CMK (cell line): ENCODE results near the gene TADA1.
A peak's percentile ranks its signal among the peaks of the same experiment; 100 is the strongest.

Experiments used
- DNase-seq: peaks from one replicate; pipeline ENCODE4 v3.0.0-alpha.2; 2010; ENCODE audit warnings: low read depth

The TADA1 gene, protein sequence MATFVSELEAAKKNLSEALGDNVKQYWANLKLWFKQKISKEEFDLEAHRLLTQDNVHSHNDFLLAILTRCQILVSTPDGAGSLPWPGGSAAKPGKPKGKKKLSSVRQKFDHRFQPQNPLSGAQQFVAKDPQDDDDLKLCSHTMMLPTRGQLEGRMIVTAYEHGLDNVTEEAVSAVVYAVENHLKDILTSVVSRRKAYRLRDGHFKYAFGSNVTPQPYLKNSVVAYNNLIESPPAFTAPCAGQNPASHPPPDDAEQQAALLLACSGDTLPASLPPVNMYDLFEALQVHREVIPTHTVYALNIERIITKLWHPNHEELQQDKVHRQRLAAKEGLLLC

DNA sequence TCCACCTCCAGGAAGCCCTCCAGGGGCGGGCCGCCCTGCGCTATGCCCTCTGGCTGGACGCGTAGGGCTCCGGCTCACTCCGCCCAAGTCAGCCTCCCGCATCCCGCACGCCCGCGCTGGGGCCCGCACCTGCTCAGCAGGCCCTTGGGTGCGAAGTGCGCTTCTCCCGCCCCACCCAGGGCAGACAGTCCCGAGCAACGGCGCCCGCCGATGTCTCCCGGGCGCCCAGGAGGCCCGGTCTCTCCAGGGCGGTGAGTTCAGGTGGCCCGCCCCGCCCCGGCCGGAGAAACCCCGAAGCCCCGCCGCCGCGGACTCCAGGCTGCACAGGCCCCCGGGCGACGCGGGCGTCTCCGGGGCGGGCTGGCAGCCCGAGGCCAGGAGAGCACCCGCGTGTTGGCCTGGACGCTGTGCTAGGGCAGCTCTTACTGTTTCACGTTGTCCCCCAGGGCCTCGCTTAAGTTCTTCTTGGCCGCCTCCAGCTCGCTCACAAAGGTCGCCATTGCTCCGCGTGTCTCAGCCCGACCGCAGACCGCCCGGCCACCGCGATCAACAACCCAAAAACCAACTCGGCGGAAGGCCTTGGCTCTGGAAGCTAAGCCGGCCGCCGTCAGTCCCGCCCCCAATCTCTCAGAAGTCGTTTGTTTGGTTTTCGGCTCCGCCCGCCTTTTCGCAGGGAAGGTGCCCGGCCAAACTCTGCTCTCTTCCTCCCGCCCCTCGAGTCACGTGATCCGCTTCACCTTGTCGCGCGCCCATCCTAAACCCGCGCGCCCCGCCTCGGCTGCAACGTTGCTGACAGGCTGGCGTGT, at the start of gene TADA1:
Gene TADA1, minus strand, starts transcription at position 531 of the 806 bp plus-strand sequence. Its CDS starts 31 bp downstream, at position 500.
- peak; percentile 99 for DNase-seq

DNA sequence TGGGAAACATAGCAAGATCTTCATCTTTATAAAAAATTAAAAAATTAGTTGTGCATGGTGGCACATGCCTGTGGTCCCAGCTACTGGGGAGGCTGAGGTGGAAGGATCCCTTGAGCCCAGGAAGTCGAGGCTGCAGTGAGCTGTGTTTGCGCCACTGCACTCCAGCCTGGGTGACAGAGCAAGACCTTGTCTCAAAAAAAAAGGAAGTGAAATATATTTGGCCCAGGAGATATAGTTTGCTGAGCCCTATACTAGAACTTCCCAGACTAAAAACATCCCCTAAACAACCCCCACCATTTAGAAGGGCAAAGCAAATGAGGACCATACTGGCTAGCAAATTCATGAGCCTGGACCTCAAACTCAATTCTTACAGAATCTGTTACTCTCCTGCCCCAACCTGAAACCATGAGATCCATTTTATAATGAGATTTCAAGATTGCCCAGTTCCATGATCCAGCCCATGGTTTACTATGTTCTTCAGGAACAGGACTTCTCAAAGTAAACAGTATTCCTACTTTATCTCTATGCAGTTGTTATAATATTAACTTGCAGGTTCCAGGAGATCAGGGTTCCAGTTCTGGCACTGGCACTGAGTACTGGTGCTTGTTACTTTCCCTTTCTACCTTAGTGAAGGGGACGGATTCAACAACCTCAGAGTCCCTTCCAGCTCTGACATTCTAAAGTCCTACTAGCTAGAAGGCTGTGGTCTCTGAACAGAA, 48.9 kb upstream of the TADA1 start:
- no peak for DNase-seq

DNA sequence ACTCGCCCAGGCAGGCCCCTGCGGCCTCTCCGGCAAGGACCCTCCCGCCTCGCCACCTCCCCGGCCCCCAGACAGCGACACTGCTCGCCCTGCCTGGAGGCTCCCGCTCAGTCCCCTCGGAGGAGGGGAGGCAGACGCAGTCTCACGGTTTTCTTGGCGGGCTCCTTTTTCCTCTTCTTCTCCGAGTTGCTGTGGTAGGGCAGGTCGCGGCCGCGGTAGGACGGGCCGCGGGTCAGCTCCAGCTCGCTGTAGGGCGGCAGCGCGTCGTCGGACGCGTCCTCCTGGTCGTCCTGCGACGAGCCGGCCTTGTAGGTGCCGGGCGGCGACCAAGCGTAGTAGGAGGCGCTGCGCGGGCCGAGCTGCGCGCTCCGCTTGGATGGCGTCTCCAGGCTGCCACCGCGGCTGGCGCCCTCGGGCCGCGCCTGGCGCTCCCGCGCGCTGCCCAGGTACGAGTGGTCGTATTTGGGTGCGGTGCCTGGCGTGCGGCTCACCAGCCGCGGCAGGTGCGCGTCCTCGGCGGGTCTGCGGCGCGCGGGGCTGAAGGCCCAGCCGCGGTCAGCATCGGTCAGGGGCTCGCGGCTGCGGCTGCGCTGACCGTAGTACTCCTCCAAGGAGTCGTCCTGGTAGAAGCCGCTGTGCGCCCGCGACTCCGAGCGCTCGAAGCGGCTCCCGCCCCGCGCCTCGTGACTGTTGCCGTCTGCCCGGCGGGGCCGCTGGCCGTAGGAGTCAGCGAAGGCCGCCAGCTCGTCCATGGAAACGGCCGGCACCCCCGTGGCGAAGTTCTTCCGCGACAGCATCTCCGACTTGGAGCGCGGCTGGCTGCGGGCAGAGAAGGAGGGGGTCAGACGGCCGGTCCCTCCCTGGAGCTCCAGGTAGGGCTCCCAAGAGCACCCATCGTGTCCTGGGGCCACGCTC, 44.8 kb upstream of the TADA1 start:
- DNase-seq: no peak

DNA sequence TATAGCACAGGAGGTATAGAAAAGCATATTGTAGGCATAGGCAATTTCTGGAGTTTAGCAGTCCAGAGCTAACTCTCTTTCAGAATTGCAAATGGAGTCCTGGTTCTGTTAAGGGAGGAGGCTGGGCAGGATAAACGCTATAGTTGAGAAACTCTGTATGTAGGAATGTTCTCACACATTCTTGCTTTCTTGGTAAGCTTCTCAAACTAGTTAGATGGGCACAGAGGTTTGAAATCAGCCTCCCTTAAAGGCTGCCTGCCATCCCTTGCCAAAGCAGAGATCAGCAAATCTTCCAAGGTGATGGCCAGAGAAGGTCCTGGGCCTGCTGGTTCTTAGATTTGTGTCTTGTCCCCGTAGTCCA, 42.9 kb upstream of the TADA1 start:
- no peak for DNase-seq

DNA sequence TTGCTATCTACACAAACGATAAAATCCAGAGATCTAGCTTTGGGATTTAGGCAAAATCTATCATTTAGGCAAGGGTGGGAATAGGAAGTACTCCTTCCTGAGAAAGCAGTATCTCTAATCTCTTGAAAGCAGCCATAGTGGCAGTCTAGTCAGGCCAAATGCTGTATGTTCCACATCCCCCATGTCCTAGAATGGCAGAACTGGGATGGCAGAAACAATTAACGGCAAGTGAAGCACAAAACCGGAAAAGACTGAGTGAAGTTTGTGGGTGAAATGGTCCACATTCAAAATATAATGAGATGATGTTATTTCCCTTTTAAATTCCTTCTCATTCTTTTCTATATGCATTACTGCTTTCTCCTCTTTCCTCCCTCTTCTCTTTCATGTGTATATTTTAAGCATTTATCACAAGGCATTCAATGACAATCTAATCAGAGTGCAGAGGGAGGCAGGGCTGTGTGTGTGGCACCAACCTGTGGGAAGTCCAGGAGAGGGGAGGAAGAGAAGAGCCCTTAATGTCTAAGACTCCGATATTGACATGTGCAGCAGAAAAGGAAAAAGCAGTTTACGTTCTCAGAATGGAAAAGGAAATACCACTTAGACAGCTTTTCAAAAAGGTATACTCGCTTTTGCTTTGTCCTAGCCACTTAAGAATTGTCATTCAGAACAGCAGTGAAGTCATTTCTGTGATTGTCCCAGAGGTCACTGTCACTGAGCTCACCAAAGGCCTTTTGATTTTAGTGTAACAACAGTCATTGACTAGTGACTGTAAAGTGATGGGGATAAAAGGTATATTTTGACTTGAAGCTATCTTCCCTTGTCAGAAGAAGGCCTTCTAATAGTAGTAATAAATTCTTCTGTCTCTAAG, 42.3 kb upstream of the TADA1 start:
- no peak for DNase-seq

- no peak for DNase-seq
These were observed 39.9 kb upstream of the TADA1 start for GRCh38 chr1:166915941-166916340.

DNA sequence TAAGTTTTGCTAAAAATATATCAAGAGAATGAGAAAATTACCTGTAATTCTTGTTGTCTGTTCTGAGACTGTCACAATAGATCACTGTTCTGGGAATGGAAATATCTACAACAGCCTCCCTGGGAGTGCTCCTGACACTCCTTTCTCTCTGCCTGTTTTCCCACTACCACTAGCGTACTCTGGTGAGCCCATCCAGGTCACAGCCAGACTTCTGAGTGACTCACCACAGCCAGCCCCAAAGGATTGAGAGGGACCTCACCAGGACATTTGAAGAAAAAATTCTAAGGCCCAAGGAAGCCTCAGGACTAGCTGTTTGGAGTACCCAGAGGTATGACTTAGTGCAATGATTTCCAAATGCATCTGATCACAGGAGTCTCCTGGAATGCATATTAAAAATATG, 39.0 kb upstream of the TADA1 start:
- no peak for DNase-seq

DNA sequence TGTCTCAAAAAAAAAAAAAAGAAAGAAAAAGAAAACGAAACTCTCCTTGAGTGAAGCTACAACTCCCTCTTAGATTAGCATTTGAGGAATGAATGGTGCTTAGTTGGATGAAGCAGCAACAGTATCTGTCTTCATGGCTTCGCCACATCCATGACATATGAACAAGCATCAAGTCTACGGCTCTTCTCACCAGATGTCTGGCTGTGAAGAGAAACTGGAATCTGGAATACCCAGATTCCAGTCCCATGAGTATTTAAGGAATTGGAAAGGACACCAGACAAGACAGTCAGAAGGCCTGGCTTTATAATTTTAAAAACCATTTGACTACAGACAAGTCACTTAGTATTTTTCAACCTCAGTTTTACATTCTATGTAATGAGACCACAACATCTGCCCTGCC, 38.0 kb upstream of the TADA1 start:
- no peak for DNase-seq

GRCh38 chr1:166911624-166912023, 35.6 kb upstream of the TADA1 start:
- DNase-seq: no peak

- DNase-seq: peak; percentile 84
These were observed 34.4 kb upstream of the TADA1 start for GRCh38 chr1:166910396-166910994.

GRCh38 chr1:166908942-166909341, 32.9 kb upstream of the TADA1 start:
- no peak for DNase-seq

- no peak for DNase-seq
These were observed 31.7 kb upstream of the TADA1 start for GRCh38 chr1:166907763-166908162.

- DNase-seq: no peak
These were observed 31.0 kb upstream of the TADA1 start for GRCh38 chr1:166907051-166907450.

- DNase-seq: no peak
These were observed 30.6 kb upstream of the TADA1 start for GRCh38 chr1:166906647-166907046.

DNA sequence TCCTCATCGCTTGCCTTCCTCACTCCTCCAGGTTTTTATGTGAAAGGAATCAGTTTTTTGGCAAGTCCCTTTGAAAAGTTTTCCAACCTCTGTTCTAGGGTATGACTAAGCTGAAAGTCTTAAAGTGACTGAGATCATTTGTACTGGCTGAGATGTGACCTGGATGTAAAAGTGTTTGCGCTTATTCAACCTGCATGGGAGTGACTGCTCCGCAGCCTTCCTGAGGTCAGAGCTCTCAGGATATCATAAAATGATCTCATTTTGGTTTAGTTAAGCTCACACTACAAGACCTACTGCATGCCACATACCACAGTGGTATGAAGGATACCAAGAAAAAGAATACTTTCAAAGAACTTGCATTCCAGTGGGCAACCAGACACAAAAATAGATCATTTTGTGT, 29.8 kb upstream of the TADA1 start:
- DNase-seq: no peak

DNA sequence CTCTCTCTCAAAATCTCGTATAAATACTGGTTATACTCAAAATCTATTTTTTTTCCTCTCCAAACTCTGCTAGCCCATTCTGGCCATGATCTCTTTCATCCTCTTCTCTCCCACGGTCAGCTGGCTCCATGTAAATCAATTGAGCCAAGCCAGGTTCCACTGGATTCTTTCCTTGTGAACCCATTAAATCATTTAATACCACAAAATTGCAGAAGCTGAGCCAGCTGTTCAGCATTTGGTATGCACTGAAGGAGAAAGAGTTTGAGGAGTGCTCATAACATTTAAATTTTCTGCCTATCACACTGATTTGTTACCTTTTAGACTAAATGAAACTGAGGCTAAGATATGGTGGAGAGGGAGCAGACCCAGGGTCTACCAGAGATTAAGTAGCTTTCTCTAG, 29.1 kb upstream of the TADA1 start:
- DNase-seq: no peak

GRCh38 chr1:166903232-166903631, 27.2 kb upstream of the TADA1 start:
- DNase-seq: peak; percentile 48

DNA sequence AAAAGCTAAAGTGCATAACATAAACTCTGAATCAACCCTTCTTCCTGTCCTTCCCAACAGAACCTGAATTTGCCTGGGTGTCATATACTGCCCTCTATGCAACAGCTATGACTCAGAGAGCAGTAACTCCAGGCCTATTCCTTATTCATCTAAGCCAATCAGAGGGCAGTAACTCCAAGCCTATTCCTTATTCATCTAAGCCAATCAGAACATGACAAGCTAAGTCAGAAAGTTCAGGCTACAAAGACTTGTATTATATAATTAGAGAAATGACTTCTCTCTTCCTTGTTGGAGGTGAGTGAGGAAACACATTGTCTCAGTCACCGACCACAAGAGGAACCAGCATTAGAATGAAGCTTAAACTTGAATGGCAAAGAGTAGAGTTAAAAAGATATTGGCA, 26.2 kb upstream of the TADA1 start:
- peak; percentile 21 for DNase-seq

DNA sequence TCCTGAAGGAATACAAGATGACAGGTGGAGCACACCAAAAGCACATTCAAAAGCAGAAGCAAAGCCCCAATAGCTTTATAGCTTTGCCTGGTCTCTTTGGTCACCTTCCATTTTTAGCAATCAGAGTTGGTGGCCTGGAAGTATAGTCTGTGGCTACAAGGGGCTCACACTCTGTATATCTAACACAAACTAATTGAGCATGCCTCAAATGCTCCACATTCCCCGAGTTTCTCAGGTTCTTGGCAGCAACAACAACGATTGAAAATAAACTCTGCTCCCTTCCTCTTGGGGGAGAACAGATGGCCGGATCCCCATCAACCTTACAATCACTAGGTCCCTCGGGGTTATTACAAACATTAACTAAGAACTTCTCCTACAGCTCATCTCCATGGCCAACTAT, 24.9 kb upstream of the TADA1 start:
- DNase-seq: no peak

DNA sequence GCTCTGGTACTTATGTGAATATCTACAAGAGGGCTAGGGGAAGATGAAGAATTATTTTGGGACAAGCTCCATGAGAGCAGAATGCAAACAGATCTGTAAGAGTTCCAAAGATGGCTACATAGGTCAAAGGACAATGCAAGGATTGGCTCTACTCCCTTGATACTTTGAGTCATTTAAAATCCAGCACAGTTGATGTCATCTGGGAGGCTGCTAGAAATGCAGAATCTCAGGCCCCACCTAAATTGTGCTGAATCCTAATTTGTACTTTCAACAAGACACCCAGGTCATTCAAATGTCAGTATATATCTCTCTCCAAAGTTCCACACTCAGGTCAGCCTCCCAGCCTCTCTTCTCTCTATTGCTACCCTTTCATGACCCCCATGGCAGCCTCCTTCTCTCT, 23.7 kb upstream of the TADA1 start:
- no peak for DNase-seq
